ENCODE measurements around the gene ARIH2.

- peak; percentile 12 for TF ChIP-seq POLR2A (IDR thresholded peaks at IDR 0.05)
- TF ChIP-seq CTCF (IDR thresholded peaks at IDR 0.05), result peak in 1 of 4 experiments; percentile 14
Observed at GRCh38 chr3:48898383-48899234, 20.0 kb upstream of the ARIH2 start, which contains the start of gene SLC25A20.
